Measurements from ENCODE around the gene DGKH. TPM values are rescaled to one million over a fixed set of nuclear protein-coding genes. Genes with fewer than 3 reads are reported as not detected.

The DGKH gene
- total RNA-seq, 1 donor from 2014 or later: 18.7 TPM

- peaks cover 5% of the 10 kb centered on the region for H3K9me3 ChIP-seq
- peaks cover 13% of the 10 kb centered on the region for H3K4me1 ChIP-seq
- H3K27me3 ChIP-seq (ENCODE audit: low read depth): no peaks in the 10 kb centered on the region
- no peak for DNase-seq
- H3K27ac ChIP-seq: no peak overlapping the region
- no peak for TF ChIP-seq CTCF (IDR thresholded peaks at IDR 0.05)
- intact Hi-C loops (cut with DNase I): no loop called here
- H3K4me3 ChIP-seq: no peak overlapping the region
- H3K36me3 ChIP-seq: no peaks in the 10 kb centered on the region
- no peak for ATAC-seq
Measured at GRCh38 chr13:42101821-42102585, 53.6 kb downstream of the DGKH start.

GRCh38 chr13:42102961-42103865 is 54.8 kb downstream of the DGKH start:
- intact Hi-C loops (cut with DNase I): no loop called here
- H3K27me3 ChIP-seq (ENCODE audit: low read depth): no peaks in the 10 kb centered on the region
- DNase-seq (no peak), ATAC-seq (no peak)
- TF ChIP-seq CTCF (IDR thresholded peaks at IDR 0.05): no peak
- H3K27ac ChIP-seq: no peak overlapping the region
- no peak overlapping the region for H3K4me3 ChIP-seq
- H3K9me3 ChIP-seq: peaks cover 5% of the 10 kb centered on the region
- H3K4me1 ChIP-seq: peaks cover 19% of the 10 kb centered on the region
- H3K36me3 ChIP-seq: no peaks in the 10 kb centered on the region

GRCh38 chr13:42106998-42107397 is 58.5 kb downstream of the DGKH start:
- Histone ChIP-seq H3K27ac (no peak overlapping the region), H3K4me1 (peaks cover 28% of the 10 kb centered on the region), H3K27me3 (ENCODE audit: low read depth) (no peaks in the 10 kb centered on the region), H3K36me3 (no peaks in the 10 kb centered on the region), H3K9me3 (peaks cover 5% of the 10 kb centered on the region), H3K4me3 (no peak overlapping the region)
- no peak for TF ChIP-seq CTCF (IDR thresholded peaks at IDR 0.05)
- DNase-seq: no peak
- ATAC-seq: no peak
- intact Hi-C loops (cut with DNase I): no loop called here

GRCh38 chr13:42107421-42107820 is 59.0 kb downstream of the DGKH start:
- no peak for TF ChIP-seq CTCF (IDR thresholded peaks at IDR 0.05)
- H3K4me1 ChIP-seq: peaks cover 24% of the 10 kb centered on the region
- no peak overlapping the region for H3K4me3 ChIP-seq
- DNase-seq (no peak), ATAC-seq (no peak)
- H3K36me3 ChIP-seq: no peaks in the 10 kb centered on the region
- no peaks in the 10 kb centered on the region for H3K27me3 ChIP-seq (ENCODE audit: low read depth)
- H3K9me3 ChIP-seq: peaks cover 5% of the 10 kb centered on the region
- H3K27ac ChIP-seq: no peak overlapping the region
- intact Hi-C loops (cut with DNase I): no loop called here

GRCh38 chr13:42108217-42108616 is 59.8 kb downstream of the DGKH start:
- no peak for ATAC-seq
- peaks cover 18% of the 10 kb centered on the region for H3K4me1 ChIP-seq
- H3K27ac ChIP-seq: no peak overlapping the region
- H3K9me3 ChIP-seq: peaks cover 5% of the 10 kb centered on the region
- TF ChIP-seq CTCF (IDR thresholded peaks at IDR 0.05): no peak
- no peaks in the 10 kb centered on the region for H3K36me3 ChIP-seq
- intact Hi-C loops (cut with DNase I): no loop called here
- no peak for DNase-seq
- no peaks in the 10 kb centered on the region for H3K27me3 ChIP-seq (ENCODE audit: low read depth)
- no peak overlapping the region for H3K4me3 ChIP-seq
